Measurements from ENCODE around the gene NPR2. TPM values are rescaled to one million over a fixed set of nuclear protein-coding genes. Genes with fewer than 3 reads are reported as not detected.

Gene NPR2
- total RNA-seq, 4 donors from 2014 or later, result 12.7 to 39.3 (median 34.5) TPM

DNA sequence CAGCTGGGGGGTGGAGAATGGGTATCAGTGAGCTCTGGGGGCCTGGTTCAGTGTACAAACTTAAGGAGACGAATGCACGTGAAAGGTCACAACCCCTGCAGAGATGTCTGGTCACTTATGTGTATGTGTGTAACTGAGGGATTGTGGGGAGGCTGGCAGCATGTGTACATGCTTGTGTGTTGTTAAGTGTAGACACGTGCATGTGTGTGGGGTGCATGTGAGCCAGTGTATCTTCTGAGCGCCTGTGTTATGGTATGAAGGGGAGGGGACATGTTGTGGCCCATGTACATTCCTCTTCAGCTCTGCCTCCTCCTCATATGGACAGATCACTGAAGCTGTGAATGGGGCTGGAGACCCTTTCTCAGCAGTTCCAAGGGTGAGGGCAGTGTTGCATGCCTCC lies 39.6 kb downstream of the NPR2 start:
- ATAC-seq, result no peak
- H3K9me3 ChIP-seq, result no peaks in the 10 kb centered on the region
- peaks cover 0 to 17% of the 10 kb centered on the region in 2 donors for H3K36me3 ChIP-seq
- WGBS, 2 donors (ENCODE audit: low coverage in 1 of 2), result 63 to 75% methylated on average over 3 to 4 of the region's 4 CpGs
- TF ChIP-seq, protein P1, sequence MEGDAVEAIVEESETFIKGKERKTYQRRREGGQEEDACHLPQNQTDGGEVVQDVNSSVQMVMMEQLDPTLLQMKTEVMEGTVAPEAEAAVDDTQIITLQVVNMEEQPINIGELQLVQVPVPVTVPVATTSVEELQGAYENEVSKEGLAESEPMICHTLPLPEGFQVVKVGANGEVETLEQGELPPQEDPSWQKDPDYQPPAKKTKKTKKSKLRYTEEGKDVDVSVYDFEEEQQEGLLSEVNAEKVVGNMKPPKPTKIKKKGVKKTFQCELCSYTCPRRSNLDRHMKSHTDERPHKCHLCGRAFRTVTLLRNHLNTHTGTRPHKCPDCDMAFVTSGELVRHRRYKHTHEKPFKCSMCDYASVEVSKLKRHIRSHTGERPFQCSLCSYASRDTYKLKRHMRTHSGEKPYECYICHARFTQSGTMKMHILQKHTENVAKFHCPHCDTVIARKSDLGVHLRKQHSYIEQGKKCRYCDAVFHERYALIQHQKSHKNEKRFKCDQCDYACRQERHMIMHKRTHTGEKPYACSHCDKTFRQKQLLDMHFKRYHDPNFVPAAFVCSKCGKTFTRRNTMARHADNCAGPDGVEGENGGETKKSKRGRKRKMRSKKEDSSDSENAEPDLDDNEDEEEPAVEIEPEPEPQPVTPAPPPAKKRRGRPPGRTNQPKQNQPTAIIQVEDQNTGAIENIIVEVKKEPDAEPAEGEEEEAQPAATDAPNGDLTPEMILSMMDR (IDR thresholded peaks at IDR 0.05), result no peak
- TF ChIP-seq POLR2AphosphoS5 (IDR thresholded peaks at IDR 0.05), result no peak
- TF ChIP-seq POLR2A (IDR thresholded peaks at IDR 0.05), result no peak
- no peak for TF ChIP-seq EP300 (IDR thresholded peaks at IDR 0.05)
- H3K4me1 ChIP-seq, result peaks cover 0 to 75% (median 21%) of the 10 kb centered on the region in 3 donors
- no peak overlapping the region for H3K4me3 ChIP-seq
- H3K27ac ChIP-seq, result no peak overlapping the region
- no peaks in the 10 kb centered on the region for H3K27me3 ChIP-seq

DNA sequence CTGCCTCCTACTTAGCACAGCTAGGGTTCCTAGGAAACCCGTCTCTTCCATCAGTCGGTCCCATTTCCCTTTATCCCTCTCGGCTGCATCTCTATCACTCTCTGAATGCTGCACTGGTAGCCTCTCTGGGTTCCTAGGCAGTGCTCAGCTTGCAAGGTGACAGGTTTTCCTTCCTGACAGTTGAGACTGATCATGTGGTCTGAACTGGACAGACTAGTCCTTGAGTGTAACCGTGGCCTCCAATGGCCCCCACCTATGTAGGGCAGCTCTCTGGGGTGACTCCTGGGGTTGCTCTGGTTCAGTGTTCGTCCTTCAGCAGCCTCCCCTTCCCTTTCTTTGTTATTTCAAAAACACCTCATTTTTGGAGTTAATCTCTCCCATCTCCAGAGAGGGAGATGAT lies 41.4 kb downstream of the NPR2 start:
- Histone ChIP-seq H3K36me3 (peaks cover 0 to 17% of the 10 kb centered on the region in 2 donors), H3K27ac (peak overlapping the region in 2 of 4 donors; percentile 11 to 52), H3K4me3 (no peak overlapping the region), H3K27me3 (no peaks in the 10 kb centered on the region), H3K9me3 (no peaks in the 10 kb centered on the region), H3K4me1 (peaks cover 0 to 63% (median 21%) of the 10 kb centered on the region in 3 donors)
- ATAC-seq, result no peak
- WGBS, 2 donors (ENCODE audit: low coverage in 1 of 2), result 69 to 90% methylated on average over 4 to 5 of the region's 5 CpGs
- TF ChIP-seq POLR2AphosphoS5 (IDR thresholded peaks at IDR 0.05) (no peak), EP300 (IDR thresholded peaks at IDR 0.05) (no peak)

GRCh38 chr9:35834260-35835215 lies 43.1 kb downstream of the NPR2 start:
- Histone ChIP-seq H3K9me3 (no peaks in the 10 kb centered on the region), H3K27ac (no peak overlapping the region), H3K36me3 (peaks cover 0 to 17% of the 10 kb centered on the region in 2 donors), H3K27me3 (no peaks in the 10 kb centered on the region), H3K4me1 (peaks cover 0 to 52% (median 18%) of the 10 kb centered on the region in 3 donors), H3K4me3 (no peak overlapping the region)
- WGBS, 2 donors (ENCODE audit: low coverage in 1 of 2), result 74 to 77% methylated on average over 9 to 10 of the region's 14 CpGs
- no peak for ATAC-seq
- TF ChIP-seq POLR2A (IDR thresholded peaks at IDR 0.05) (no peak), EP300 (IDR thresholded peaks at IDR 0.05) (no peak), POLR2AphosphoS5 (IDR thresholded peaks at IDR 0.05) (no peak)
- TF ChIP-seq, protein P1 (IDR thresholded peaks at IDR 0.05), result no peak

GRCh38 chr9:35835216-35835632 lies 43.8 kb downstream of the NPR2 start:
- ATAC-seq, result no peak
- WGBS, 2 donors (ENCODE audit: low coverage in 1 of 2), result 80 to 100% methylated on average over 1 of the region's 3 CpGs
- Histone ChIP-seq H3K27ac (no peak overlapping the region), H3K36me3 (peaks cover 0 to 17% of the 10 kb centered on the region in 2 donors), H3K4me3 (no peak overlapping the region), H3K4me1 (peaks cover 0 to 45% (median 11%) of the 10 kb centered on the region in 3 donors), H3K27me3 (no peaks in the 10 kb centered on the region), H3K9me3 (no peaks in the 10 kb centered on the region)
- TF ChIP-seq POLR2AphosphoS5 (IDR thresholded peaks at IDR 0.05) (no peak), EP300 (IDR thresholded peaks at IDR 0.05) (no peak), POLR2A (IDR thresholded peaks at IDR 0.05) (no peak)
- TF ChIP-seq, protein P1 (IDR thresholded peaks at IDR 0.05), result no peak

GRCh38 chr9:35835766-35836165 lies 44.4 kb downstream of the NPR2 start:
- no peak for ATAC-seq
- no peak for TF ChIP-seq POLR2AphosphoS5 (IDR thresholded peaks at IDR 0.05)
- TF ChIP-seq, protein P1 (IDR thresholded peaks at IDR 0.05), result no peak
- TF ChIP-seq EP300 (IDR thresholded peaks at IDR 0.05), result no peak
- Histone ChIP-seq H3K27ac (no peak overlapping the region), H3K4me3 (no peak overlapping the region), H3K36me3 (peaks cover 0 to 17% of the 10 kb centered on the region in 2 donors), H3K9me3 (no peaks in the 10 kb centered on the region), H3K27me3 (no peaks in the 10 kb centered on the region), H3K4me1 (peaks cover 0 to 39% (median 6%) of the 10 kb centered on the region in 3 donors)
- WGBS, 2 donors (ENCODE audit: low coverage in 1 of 2), result 80 to 100% methylated on average over 1 to 2 of the region's 2 CpGs
